Ishikawa (cell line): Measurements from ENCODE around the gene ATOH7.

ENCODE experiments used
- CEBPB ChIP-seq: IDR thresholded peaks from 2 replicates; pipeline ENCODE4 v1.6.1; 2012
- CREB1 ChIP-seq: IDR thresholded peaks from 2 replicates; pipeline ENCODE4 v1.6.1; 2012; ENCODE audit warnings: low read depth
- EGR1 ChIP-seq: IDR thresholded peaks from 2 replicates; pipeline ENCODE4 v1.6.1; 2012
- EP300 ChIP-seq: IDR thresholded peaks from 2 replicates; pipeline ENCODE4 v1.6.1; 2012; ENCODE audit warnings: borderline replicate concordance
- FOXM1 ChIP-seq: IDR thresholded peaks from 2 replicates; pipeline ENCODE4 v1.6.1; 2012; ENCODE audit warnings: low read depth, borderline replicate concordance
- MAX ChIP-seq: IDR thresholded peaks from 2 replicates; pipeline ENCODE4 v1.6.1; 2012
- NFIC ChIP-seq: IDR thresholded peaks from 2 replicates; pipeline ENCODE4 v1.6.1; 2012
- RAD21 ChIP-seq: IDR thresholded peaks from 2 replicates; pipeline ENCODE4 v1.6.1; 2012; ENCODE audit warnings: low read depth
- TAF1 ChIP-seq: IDR thresholded peaks from 2 replicates; pipeline ENCODE4 v1.6.1; 2012; ENCODE audit warnings: low read depth, mild to moderate bottlenecking
- TCF12 ChIP-seq: IDR thresholded peaks from 2 replicates; pipeline ENCODE4 v1.6.1; 2012; ENCODE audit warnings: low read depth
- TEAD4 ChIP-seq: IDR thresholded peaks from 2 replicates; pipeline ENCODE4 v1.6.1; 2012
- YY1 ChIP-seq: IDR thresholded peaks from 2 replicates; pipeline ENCODE4 v1.6.1; 2012; ENCODE audit warnings: low read depth
- ZBTB7A ChIP-seq: IDR thresholded peaks from 2 replicates; pipeline ENCODE4 v1.6.1; 2012; ENCODE audit warnings: low read depth
- TF ChIP-seq, protein P1 (sequence below): IDR thresholded peaks from 2 replicates; pipeline ENCODE4 v1.6.1; 2012; ENCODE audit warnings: low read depth, mild to moderate bottlenecking
- TF ChIP-seq, protein P2 (sequence below): IDR thresholded peaks from 2 replicates; pipeline ENCODE4 v1.6.1; 2012

The ATOH7 gene

DNA sequence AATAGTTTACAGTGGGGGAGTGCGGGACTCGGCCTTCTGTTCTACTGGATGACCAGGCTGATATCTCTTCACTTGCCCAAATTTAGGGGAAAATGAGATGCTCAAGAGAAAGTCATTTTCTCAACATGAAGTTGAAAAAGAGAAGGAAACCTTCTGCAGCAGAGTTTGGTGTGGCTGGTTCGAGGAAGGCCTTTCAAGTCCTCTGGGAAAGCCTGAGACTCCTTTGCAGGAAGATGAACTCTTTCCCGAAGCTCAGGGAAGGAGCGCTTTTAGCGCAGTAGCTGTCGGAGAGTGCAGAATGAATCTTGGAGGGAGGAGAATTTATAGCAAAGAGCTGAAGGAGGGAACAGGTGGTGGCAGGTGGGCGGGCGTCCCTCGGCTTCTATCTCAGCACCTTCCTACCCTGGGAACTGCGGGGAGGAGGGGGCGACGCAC is at the start of gene ATOH7:
ATOH7 (minus strand) TSS at position 297 of the 435 bp plus-strand sequence. CDS start 436 bp downstream, outside the sequence.
- TF ChIP-seq, protein P1, sequence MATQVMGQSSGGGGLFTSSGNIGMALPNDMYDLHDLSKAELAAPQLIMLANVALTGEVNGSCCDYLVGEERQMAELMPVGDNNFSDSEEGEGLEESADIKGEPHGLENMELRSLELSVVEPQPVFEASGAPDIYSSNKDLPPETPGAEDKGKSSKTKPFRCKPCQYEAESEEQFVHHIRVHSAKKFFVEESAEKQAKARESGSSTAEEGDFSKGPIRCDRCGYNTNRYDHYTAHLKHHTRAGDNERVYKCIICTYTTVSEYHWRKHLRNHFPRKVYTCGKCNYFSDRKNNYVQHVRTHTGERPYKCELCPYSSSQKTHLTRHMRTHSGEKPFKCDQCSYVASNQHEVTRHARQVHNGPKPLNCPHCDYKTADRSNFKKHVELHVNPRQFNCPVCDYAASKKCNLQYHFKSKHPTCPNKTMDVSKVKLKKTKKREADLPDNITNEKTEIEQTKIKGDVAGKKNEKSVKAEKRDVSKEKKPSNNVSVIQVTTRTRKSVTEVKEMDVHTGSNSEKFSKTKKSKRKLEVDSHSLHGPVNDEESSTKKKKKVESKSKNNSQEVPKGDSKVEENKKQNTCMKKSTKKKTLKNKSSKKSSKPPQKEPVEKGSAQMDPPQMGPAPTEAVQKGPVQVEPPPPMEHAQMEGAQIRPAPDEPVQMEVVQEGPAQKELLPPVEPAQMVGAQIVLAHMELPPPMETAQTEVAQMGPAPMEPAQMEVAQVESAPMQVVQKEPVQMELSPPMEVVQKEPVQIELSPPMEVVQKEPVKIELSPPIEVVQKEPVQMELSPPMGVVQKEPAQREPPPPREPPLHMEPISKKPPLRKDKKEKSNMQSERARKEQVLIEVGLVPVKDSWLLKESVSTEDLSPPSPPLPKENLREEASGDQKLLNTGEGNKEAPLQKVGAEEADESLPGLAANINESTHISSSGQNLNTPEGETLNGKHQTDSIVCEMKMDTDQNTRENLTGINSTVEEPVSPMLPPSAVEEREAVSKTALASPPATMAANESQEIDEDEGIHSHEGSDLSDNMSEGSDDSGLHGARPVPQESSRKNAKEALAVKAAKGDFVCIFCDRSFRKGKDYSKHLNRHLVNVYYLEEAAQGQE, result no peak
- TF ChIP-seq ZBTB7A, result no peak
- no peak for TF ChIP-seq CEBPB
- no peak for TF ChIP-seq TEAD4
- TF ChIP-seq YY1, result no peak
- TF ChIP-seq EGR1, result no peak
- TF ChIP-seq RAD21, result no peak

DNA sequence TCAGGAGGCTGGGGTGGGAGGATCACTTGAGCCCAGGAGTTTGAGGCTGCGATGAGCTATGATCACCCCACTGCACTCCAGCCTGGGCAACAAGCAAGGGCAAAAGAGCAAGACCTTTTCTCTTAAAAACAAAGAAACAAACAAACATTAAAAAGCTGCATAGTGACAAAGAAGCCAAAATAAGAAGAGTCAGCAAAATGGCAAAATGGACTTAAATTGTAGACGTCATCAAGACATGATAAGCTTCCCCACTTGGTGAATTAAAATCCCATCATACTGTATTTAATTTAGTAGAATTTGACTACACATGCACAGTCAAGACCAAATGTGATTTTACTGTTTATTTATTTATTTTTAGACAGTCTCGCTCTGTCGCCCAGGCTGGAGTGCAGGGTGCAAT is 48.8 kb upstream of the ATOH7 start:
- TF ChIP-seq CEBPB (no peak), NFIC (no peak), RAD21 (no peak)
- TF ChIP-seq, protein P2, sequence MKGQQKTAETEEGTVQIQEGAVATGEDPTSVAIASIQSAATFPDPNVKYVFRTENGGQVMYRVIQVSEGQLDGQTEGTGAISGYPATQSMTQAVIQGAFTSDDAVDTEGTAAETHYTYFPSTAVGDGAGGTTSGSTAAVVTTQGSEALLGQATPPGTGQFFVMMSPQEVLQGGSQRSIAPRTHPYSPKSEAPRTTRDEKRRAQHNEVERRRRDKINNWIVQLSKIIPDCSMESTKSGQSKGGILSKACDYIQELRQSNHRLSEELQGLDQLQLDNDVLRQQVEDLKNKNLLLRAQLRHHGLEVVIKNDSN, result no peak

GRCh38 chr10:68276224-68276623 is 44.3 kb upstream of the ATOH7 start:
- TF ChIP-seq, protein P1, result no peak
- TF ChIP-seq MAX, result no peak
- TF ChIP-seq, protein P2, result no peak
- TF ChIP-seq FOXM1, result no peak
- TF ChIP-seq EP300, result no peak
- no peak for TF ChIP-seq EGR1
- no peak for TF ChIP-seq NFIC
- TF ChIP-seq RAD21, result no peak
- TF ChIP-seq TAF1, result no peak
- no peak for TF ChIP-seq YY1
- TF ChIP-seq CREB1, result no peak
- no peak for TF ChIP-seq TCF12
- no peak for TF ChIP-seq TEAD4
- no peak for TF ChIP-seq ZBTB7A
- no peak for TF ChIP-seq CEBPB

DNA sequence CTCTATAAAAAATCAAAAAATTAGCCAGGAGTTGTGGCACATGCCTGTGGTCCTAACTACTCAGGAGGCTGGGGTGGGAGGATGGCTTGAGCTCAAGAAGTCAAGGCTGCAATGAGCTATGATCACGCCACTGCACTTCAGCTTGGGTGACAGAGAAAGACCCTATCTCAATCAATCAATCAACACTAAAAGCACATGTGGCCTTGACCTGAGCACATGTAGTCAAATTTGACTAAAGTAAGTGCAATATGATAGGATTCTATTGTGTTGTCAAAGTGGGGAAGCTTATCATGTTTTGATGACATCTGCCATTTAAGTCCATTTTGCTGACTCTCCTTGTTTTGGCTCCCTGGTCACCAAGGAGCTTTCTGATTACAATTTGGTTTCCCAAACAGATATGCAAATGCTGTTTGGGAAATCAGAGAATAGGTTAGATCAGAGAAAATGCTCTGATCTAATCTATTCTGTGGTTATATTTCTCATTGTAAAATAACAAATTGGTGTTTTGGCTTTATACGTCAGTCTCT is 43.8 kb upstream of the ATOH7 start:
- TF ChIP-seq TEAD4 (no peak), EP300 (no peak), RAD21 (no peak), TAF1 (no peak), ZBTB7A (no peak), EGR1 (no peak)
- TF ChIP-seq, protein P2, result no peak
- TF ChIP-seq, protein P1, result no peak

GRCh38 chr10:68272833-68273232 is 40.9 kb upstream of the ATOH7 start:
- no peak for TF ChIP-seq EGR1
- no peak for TF ChIP-seq TEAD4
- no peak for TF ChIP-seq TAF1
- TF ChIP-seq ZBTB7A, result no peak
- no peak for TF ChIP-seq TCF12
- no peak for TF ChIP-seq CEBPB
- TF ChIP-seq MAX, result no peak
- TF ChIP-seq FOXM1, result no peak
- TF ChIP-seq YY1, result no peak
- TF ChIP-seq, protein P2, result no peak
- TF ChIP-seq, protein P1, result no peak
- TF ChIP-seq CREB1, result no peak
- TF ChIP-seq EP300, result no peak
- no peak for TF ChIP-seq RAD21
- no peak for TF ChIP-seq NFIC
